ENCODE results near the gene DGUOK. TPM values are rescaled to one million over a fixed set of nuclear protein-coding genes. Genes with fewer than 3 reads are reported as not detected.

The DGUOK gene
- total and polyA plus RNA-seq, 2 of the 4 experiments (the other 2 are of a cell fraction), result 66.3 to 111 TPM

DNA sequence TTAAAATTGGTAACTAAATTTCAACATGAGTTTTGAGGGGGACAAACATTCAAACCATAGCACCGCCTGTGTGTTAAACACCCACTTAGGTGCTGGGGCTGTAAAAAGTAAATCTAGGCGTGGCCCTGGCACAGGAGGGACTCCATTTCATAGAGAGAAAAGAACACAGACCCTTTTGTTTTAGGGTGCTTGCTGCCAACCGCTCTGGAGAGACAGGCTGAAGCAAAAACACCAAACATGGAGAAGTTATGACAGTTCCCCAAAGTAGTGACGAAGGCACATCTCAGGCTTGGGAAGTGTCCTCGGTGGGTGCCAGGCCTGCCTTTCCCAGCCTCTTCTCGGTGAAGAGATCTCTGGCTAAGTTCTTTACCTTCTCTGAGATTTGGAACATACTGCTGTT, 28.7 kb upstream of the DGUOK start:
- in situ Hi-C loops (cut with MboI; ENCODE audit: low sequenced_read_pairs), result no loop called here
- POLR2A ChIA-PET (ENCODE audit: unreplicated experiment), result interaction anchor here (0.6 kb wide), 1 partner anchor 71 kb away, joined by 3 read pairs; no protein-coding TSS in a partner anchor

More for the DNA sequence above, 28.7 kb upstream of the DGUOK start:
- no peak overlapping the region for H4K8ac ChIP-seq (ENCODE audit: low read depth in 2 of 2, low read length in 2 of 2)
- no peak overlapping the region for H2BK15ac ChIP-seq (ENCODE audit: low read depth, low read length)
- ATAC-seq (ENCODE audit: low read depth) (no peak), DNase-seq (no peak)
- no TSS peak for BruUV-seq (replicated peaks)
- no peak overlapping the region for H3K14ac ChIP-seq (replicated peaks; ENCODE audit: low read depth, low read length)
- 100% methylated on average over 1 of the region's 6 CpGs; no CpG with 5 or more reads in 1 of the 2 experiments for WGBS, 2 experiments (ENCODE audit: extremely low coverage in 2 of 2, insufficient read length in 1 of 2)
- H3K9ac ChIP-seq (ENCODE audit: low read depth, low read length), result no peak overlapping the region
- H2BK20ac ChIP-seq (ENCODE audit: low read depth, low read length), result no peak overlapping the region
- no peak overlapping the region for H3K27ac ChIP-seq (ENCODE audit: insufficient read depth, low read length)
- no peak overlapping the region for H3K18ac ChIP-seq (ENCODE audit: low read depth, low read length)
- CTCF ChIA-PET, result no interaction called here
- H2AK9ac ChIP-seq (replicated peaks; ENCODE audit: low read depth, low read length, poor library complexity), result no peak overlapping the region
- intact Hi-C loops (cut with micrococcal nuclease) (no loop called here), dilution Hi-C loops (cut with HindIII; ENCODE audit: low sequenced_read_pairs, unreplicated experiment) (no loop called here)
- H3K27me3 ChIP-seq (ENCODE audit: control insufficient read depth, insufficient read depth, low read length), result no peaks in the 10 kb centered on the region
- H3K4me1 ChIP-seq (ENCODE audit: control insufficient read depth, insufficient read depth, low read length), result peaks cover 22% of the 10 kb centered on the region
- no peak overlapping the region for H4K91ac ChIP-seq (ENCODE audit: insufficient read depth, low read depth, low read length)
- no peak overlapping the region for H3K4ac ChIP-seq (ENCODE audit: low read depth, low read length)
- H3K9me1 ChIP-seq (ENCODE audit: insufficient read depth, low read length), result peaks cover 40% of the 10 kb centered on the region
- no peak for TF ChIP-seq MAFK (IDR thresholded peaks at IDR 0.05; ENCODE audit: low read depth, low read length)
- no peak for TF ChIP-seq CHD1 (IDR thresholded peaks at IDR 0.05; ENCODE audit: low read depth, low read length)
- TF ChIP-seq RAD21 (IDR thresholded peaks at IDR 0.05; ENCODE audit: low read length), result no peak
- TF ChIP-seq NFE2L2 (IDR thresholded peaks at IDR 0.05; ENCODE audit: low read depth, low read length), result no peak
- TF ChIP-seq, protein P1, sequence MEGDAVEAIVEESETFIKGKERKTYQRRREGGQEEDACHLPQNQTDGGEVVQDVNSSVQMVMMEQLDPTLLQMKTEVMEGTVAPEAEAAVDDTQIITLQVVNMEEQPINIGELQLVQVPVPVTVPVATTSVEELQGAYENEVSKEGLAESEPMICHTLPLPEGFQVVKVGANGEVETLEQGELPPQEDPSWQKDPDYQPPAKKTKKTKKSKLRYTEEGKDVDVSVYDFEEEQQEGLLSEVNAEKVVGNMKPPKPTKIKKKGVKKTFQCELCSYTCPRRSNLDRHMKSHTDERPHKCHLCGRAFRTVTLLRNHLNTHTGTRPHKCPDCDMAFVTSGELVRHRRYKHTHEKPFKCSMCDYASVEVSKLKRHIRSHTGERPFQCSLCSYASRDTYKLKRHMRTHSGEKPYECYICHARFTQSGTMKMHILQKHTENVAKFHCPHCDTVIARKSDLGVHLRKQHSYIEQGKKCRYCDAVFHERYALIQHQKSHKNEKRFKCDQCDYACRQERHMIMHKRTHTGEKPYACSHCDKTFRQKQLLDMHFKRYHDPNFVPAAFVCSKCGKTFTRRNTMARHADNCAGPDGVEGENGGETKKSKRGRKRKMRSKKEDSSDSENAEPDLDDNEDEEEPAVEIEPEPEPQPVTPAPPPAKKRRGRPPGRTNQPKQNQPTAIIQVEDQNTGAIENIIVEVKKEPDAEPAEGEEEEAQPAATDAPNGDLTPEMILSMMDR (conservative IDR thresholded peaks at IDR 0.05; ENCODE audit: low read depth, low read length), result no peak
- TF ChIP-seq SMC3 (IDR thresholded peaks at IDR 0.05; ENCODE audit: low read depth, low read length), result no peak
- no peak for TF ChIP-seq MXI1 (IDR thresholded peaks at IDR 0.05; ENCODE audit: borderline replicate concordance, low read depth, low read length)
- no peak for TF ChIP-seq MAZ (IDR thresholded peaks at IDR 0.05; ENCODE audit: borderline replicate concordance, low read depth, low read length)
- no peak for TF ChIP-seq RCOR1 (IDR thresholded peaks at IDR 0.05; ENCODE audit: insufficient replicate concordance, low read length)
- no peak for TF ChIP-seq RFX5 (IDR thresholded peaks at IDR 0.05; ENCODE audit: low read depth, low read length)
- TF ChIP-seq FOS (IDR thresholded peaks at IDR 0.05; ENCODE audit: low read depth, low read length), result no peak
- TF ChIP-seq, protein P2, sequence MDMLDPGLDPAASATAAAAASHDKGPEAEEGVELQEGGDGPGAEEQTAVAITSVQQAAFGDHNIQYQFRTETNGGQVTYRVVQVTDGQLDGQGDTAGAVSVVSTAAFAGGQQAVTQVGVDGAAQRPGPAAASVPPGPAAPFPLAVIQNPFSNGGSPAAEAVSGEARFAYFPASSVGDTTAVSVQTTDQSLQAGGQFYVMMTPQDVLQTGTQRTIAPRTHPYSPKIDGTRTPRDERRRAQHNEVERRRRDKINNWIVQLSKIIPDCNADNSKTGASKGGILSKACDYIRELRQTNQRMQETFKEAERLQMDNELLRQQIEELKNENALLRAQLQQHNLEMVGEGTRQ (IDR thresholded peaks at IDR 0.05; ENCODE audit: low read depth, low read length), result no peak
- TF ChIP-seq BHLHE40 (IDR thresholded peaks at IDR 0.05; ENCODE audit: low read depth, low read length), result no peak
- no peak for TF ChIP-seq CEBPB (IDR thresholded peaks at IDR 0.05; ENCODE audit: low read depth, low read length)
- TF ChIP-seq, protein P3, sequence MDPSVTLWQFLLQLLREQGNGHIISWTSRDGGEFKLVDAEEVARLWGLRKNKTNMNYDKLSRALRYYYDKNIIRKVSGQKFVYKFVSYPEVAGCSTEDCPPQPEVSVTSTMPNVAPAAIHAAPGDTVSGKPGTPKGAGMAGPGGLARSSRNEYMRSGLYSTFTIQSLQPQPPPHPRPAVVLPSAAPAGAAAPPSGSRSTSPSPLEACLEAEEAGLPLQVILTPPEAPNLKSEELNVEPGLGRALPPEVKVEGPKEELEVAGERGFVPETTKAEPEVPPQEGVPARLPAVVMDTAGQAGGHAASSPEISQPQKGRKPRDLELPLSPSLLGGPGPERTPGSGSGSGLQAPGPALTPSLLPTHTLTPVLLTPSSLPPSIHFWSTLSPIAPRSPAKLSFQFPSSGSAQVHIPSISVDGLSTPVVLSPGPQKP (IDR thresholded peaks at IDR 0.05; ENCODE audit: borderline replicate concordance, low read depth, low read length), result no peak
- no peak for TF ChIP-seq POLR2A (IDR thresholded peaks at IDR 0.05; ENCODE audit: low read depth, low read length)
- no peak overlapping the region for H2AK5ac ChIP-seq (ENCODE audit: low read depth, low read length)
- no peak overlapping the region for H3K23ac ChIP-seq (ENCODE audit: low read depth, low read length)
- H3K36me3 ChIP-seq (ENCODE audit: control insufficient read depth, insufficient read depth, low read length), result peaks cover 36% of the 10 kb centered on the region
- no peak overlapping the region for H2BK5ac ChIP-seq (ENCODE audit: low read depth, low read length, poor library complexity, severe bottlenecking)
- no peak overlapping the region for H3K4me2 ChIP-seq (ENCODE audit: low read depth, low read length)
- H3K9me3 ChIP-seq (ENCODE audit: control insufficient read depth, insufficient read depth, low read length), result no peaks in the 10 kb centered on the region
- H4K5ac ChIP-seq (ENCODE audit: low read depth, low read length), result no peak overlapping the region
- H2BK120ac ChIP-seq (ENCODE audit: low read depth, low read length), result no peak overlapping the region
- H2AFZ ChIP-seq (replicated peaks; ENCODE audit: low read length, poor library complexity), result no peak overlapping the region
- no peak overlapping the region for H3K56ac ChIP-seq (ENCODE audit: extremely low read depth, insufficient read depth, low read length)
- no peak overlapping the region for H3K4me3 ChIP-seq (ENCODE audit: insufficient read depth, low read depth, low read length)
- H4K20me1 ChIP-seq (ENCODE audit: insufficient read depth, low read length), result peaks cover 91% of the 10 kb centered on the region
- peaks cover 33 to 89% of the 10 kb centered on the region in 2 experiments for H3K79me1 ChIP-seq (ENCODE audit: low read depth in 1 of 2, low read length in 2 of 2)

All from IMR-90 (cell line).